NCI-H2171 (cell line): ENCODE results near the gene MAPK9.

Experiments
- DNase-seq: peaks from one replicate; lab custom pipeline; 2025; lab: John Stamatoyannopoulos, UW

Gene MAPK9

DNA sequence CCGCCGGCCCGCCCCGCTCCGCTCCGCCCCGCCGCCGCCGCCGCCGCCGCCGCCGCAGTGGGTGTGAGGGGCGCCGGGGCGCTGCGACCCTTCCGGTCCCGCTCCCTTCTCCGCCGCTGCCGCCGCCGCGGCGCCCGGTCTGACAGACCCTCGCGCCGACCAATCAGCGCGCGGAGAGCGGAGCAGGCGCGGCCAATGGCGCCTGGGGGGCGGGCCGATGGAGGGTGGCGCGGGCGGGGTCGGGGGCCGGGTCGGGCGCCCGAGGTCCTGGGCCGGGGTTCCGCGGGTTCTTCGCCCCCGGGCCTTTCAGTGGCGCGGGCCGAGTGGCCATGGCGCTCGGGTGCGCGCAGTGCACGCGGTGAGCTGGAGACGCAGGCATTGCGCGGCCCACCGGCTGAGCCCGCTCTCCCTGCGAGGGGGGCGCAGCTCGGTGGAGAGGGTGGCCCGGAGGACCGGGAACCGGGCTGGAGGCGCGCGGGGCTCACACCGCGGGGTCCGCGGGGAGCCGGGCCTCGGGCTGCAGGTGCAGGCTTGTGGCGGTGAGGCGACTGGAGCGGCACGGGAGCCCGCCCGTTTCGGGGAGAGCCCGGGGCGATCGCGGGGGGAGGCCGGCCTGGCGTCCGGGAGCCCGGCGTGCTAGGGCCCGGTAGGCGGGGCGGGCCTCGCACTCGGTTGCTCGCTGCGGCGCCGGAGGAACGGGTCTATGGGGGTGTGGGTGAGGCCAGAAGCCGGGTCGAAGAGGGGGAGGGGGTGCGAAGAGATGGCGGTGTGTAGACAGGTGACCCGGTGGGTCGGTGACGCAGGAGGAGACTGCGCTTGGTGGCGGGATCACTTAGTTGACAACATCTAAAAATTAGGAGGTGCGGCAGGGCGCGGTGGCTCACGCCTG is at the start of gene MAPK9:
MAPK9 (minus strand) TSS at position 141 of the 889 bp plus-strand sequence. CDS start 11,522 bp downstream, outside the sequence.
- DNase-seq, result peak; percentile 46

DNA sequence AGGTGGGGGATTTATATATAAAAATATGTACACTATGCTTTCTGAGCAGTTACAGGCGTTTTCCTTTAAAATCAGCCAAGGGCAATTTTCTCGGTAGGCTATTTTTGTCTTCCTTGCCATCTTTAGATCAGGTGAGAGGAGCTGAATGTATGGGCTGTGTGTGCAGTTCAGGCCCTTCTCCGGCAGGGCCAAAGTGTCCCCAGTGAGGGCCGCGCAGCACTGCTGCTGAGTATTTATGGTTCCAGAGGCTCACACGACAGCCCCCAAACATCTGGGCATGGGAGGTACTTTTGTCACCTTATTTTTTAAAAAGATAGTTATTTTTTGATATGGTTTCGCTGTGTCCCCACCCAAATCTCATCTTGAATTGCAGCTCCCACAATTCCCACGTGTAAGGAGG is 49.7 kb upstream of the MAPK9 start:
- DNase-seq, result no peak

DNA sequence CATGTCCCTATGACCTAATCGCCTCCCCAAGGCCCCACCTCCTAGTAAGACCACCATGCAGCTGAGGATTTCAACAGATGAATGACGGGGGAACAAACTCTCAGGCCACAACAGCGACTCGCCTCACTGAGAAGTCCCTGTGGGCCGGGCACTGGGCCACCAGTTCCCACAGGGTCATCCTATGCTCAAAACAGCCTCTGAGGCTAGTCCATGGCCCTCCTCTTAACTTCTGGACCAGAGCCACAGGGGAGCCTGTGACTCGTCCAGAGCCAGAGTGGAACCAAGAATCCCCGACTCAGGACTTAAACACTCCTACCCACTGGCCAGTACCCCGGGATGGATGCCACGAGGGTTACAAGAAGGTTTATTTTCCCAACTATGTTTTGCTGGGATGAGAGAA is 49.0 kb upstream of the MAPK9 start:
- DNase-seq, result no peak

DNA sequence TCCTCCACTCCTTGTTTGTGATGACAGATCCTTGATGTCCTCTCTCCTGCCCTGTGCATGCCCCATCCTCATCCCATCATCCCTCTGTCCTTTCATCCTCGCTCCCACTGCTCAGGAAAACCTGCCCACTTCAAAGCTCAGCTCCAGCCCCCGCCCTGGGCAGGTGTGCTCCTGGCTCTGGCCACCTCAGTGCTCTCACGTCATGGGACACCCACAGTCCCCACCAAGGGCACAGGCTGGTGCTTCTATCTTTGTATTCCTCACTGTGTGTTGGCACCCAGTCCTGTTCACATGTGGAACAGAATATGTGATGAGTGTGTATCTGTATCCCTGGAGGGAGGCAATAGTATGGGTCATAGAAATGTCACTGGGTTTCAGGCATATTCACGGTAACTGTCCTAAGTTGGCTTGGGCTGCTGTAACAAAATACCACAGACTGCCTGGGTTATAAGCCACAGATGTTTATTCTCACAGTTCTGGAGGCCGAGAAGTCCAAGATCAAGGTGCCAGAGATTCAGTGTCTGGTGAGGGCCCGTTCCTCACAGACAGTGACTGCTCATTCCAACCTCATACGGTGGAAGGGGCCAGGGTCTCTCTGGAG is 47.8 kb upstream of the MAPK9 start:
- no peak for DNase-seq

DNA sequence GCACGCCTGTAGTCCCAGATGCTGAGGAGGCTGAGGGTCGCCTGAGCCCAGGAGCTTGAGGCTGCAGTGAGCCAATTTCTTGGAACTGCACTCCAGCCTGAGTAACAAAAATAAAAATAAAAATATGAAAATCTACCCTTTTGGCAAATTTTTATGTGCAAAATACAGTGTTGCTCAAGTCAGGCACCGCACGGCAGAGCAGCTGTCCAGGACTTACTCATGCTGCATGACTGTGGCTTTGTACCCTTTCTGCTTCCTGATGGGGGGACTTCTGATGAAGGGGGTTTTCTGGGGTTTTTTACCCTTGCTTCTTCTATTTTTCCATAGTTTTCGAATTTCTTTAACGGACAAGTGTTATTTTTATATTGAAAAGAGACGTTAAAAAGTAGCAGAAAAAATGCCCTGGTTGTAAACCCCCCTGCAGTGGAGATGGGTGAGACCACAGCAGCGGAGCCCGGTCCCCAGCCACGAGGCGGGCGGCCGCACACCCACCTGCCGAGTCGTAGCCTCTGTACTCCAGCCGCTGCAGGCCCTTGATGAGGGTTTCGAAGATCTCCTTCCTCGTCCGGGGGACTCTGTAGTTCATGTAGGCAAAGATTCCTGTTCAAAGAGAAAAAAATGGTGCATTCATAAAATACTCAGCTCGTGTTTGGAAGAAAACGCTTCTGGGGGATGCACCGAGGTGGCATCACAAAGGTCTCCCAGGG is 46.3 kb upstream of the MAPK9 start:
- no peak for DNase-seq

GRCh38 chr5:180336234-180337020 is 44.5 kb upstream of the MAPK9 start:
- DNase-seq, result no peak

DNA sequence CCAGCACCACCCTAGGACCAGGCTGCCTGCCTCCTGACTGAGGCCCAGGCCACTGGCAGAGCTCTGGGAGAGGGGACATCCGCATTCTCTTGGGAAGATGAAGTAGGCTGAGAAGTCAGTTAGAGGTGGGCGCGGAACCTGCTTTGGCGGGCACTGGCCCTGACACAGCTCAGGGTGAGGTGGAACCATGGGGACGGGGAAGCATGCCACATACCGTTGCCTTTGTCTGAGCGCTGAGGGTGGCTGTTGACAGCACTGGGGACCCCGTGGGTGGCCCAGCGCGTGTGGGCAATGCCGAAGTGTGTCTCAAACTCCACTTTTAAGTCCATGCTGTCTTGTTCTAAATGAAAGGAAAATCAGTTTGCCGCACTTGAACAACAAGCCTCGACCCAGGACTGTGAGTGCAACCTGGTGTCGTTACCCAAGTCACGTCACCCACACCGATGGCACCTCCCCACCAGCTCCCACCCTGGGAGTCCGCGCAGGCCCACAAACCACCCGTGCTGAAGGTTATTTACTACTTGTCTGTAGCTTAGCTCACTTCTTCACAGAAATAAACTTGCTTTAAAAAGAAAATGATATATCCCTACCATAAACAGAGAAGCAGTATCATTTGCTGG is 43.8 kb upstream of the MAPK9 start:
- no peak for DNase-seq

GRCh38 chr5:180334751-180335613 is 43.1 kb upstream of the MAPK9 start:
- DNase-seq, result no peak

- DNase-seq, result no peak
Observed at GRCh38 chr5:180334176-180334575, 42.3 kb upstream of the MAPK9 start.

DNA sequence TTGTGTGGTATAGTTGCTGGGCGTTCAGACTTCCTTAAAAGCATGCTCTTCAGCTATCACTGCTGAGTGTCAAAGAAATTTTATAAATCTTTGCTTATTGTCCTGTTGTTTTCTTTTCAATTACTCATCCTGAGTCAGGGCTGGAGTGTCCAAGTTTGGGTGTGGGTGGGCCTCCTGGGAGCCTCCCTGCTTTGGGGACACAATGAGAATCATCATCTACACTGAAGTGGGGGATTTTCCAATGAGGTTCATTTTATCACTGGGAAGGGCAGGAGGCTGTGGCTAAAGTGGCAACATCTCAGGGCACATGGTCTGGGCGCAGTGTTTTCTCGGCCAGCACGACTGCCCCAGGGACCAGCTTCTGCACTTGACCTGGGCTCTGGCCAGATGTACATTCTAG is 41.8 kb upstream of the MAPK9 start:
- no peak for DNase-seq

GRCh38 chr5:180332861-180333260 is 41.0 kb upstream of the MAPK9 start:
- no peak for DNase-seq

GRCh38 chr5:180332051-180332517 is 40.2 kb upstream of the MAPK9 start:
- DNase-seq, result no peak

GRCh38 chr5:180331647-180331950 is 39.7 kb upstream of the MAPK9 start:
- DNase-seq, result no peak

DNA sequence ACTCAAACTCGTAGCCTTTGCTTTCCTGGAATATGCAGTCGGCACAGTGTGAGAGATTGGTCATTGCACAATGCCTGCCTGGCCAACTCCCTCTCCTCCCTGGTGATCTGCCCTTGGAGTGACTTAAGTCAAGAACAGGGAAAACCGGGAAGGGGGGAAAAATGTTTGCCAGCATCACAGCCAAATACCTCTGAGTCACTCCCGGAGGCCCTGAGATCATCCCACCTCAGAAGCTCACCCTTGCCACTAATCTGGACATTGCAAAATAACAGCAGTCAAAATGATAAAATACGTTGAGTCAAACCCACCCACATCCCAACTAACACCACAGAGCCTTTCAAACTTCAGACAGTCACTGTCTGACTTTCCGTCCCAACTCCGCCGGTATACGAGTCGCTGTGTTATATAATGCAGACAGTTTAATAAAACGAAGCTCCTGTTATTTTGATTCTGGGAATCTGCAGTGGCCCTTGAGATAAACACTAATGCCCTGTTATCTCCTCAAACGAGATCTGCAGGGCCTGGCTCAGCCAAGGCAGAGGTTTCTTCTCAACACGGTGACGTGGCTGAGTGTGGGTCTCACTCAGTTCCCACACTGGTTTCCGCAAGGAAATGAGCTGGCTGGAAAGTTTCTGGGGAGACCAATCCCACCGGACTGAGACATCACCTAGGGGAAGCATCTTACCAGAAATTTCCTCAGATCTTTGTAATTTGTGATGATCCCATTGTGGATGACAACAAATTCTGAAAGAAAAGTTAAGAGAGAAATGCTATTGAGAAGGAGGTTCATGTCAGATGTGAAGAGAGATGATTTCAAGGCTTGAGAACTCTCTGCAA is 39.1 kb upstream of the MAPK9 start:
- DNase-seq, result no peak

GRCh38 chr5:180330270-180330648 is 38.4 kb upstream of the MAPK9 start:
- no peak for DNase-seq

DNA sequence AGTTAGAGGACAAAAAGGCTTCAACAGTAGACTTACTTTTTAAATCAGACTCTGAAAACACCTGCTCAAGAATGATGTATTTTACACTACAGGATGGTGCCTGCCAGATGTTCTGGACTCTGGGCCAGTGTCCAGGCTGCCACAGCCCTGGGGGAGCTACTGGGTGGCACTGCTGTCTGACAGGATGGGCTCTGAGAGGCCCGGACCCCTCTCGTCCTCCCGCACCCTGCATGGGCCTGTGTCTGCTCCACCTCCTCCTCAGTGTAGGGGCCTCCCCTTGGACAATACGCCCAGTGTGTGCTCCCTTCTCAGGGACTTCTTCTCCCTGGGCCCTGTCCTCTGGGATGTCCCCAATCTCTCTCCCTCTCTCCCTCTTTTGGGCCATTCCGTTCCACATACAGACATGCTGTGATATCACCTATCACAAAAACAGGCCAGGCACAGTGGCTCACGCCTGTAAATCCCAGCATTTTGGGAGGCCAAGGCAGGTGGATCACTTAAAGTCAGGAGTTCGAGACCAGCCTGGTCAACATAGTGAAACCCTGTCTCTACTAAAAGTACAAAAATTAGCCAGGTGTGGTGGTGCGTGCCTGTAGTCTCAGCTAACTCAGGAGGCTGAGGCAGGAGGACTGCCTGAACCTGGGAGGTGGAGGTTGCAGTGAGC is 37.9 kb upstream of the MAPK9 start:
- no peak for DNase-seq

DNA sequence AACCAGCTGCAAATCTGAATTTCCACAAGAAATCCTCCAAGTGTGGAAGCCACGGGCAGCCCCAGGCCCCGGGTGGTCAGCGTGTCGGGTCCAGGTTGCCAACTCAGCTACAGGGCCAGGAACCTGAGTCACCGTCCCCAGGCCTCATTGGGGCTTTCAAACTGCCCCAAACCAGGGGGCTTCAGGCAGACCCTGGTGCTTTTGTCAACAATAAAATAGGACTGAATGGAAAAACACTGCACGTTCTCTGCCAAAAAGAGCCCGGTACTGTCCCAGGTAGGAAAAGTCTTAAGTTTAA is 37.2 kb upstream of the MAPK9 start:
- no peak for DNase-seq

- peak; percentile 29 for DNase-seq
Observed at GRCh38 chr5:180328296-180329137, 36.6 kb upstream of the MAPK9 start.
